Endodermal cell (in vitro differentiated cells): ENCODE results near the gene KPNA4. TPM values are rescaled to one million over a fixed set of nuclear protein-coding genes. Genes with fewer than 3 reads are reported as not detected.

Experiments
- DNase-seq: peaks from one replicate; pipeline ENCODE4 v3.0.0-alpha.2; 2017
- H3K27ac ChIP-seq: 2 replicates; pipeline ENCODE4 v1.5.1; 2013; ENCODE audit warnings: mild to moderate bottlenecking, low read depth, low read length, moderate library complexity
- H3K27me3 ChIP-seq: 2 replicates; pipeline ENCODE4 v1.6.1; 2013; ENCODE audit warnings: mild to moderate bottlenecking, low read length, moderate library complexity; ENCODE audit not compliant: insufficient read depth, control insufficient read depth, poor library complexity, severe bottlenecking
- H3K36me3 ChIP-seq: 2 replicates; pipeline ENCODE4 v1.7.0; 2013; ENCODE audit warnings: mild to moderate bottlenecking, low read length, moderate library complexity; ENCODE audit not compliant: control insufficient read depth, insufficient read depth
- H3K4me1 ChIP-seq: one replicate; pipeline ENCODE4 v1.7.0; 2013; ENCODE audit warnings: low read length; ENCODE audit not compliant: control insufficient read depth, insufficient read depth
- H3K4me3 ChIP-seq: 2 replicates; pipeline ENCODE4 v1.5.1; 2013; ENCODE audit warnings: mild to moderate bottlenecking, low read length, moderate library complexity
- H3K9ac ChIP-seq: 2 replicates; pipeline ENCODE4 v1.6.1; 2013; ENCODE audit warnings: mild to moderate bottlenecking, low read length, moderate library complexity; ENCODE audit not compliant: poor library complexity, severe bottlenecking; ENCODE audit errors: extremely low read depth
- H3K9me3 ChIP-seq: 2 replicates; pipeline ENCODE4 v1.6.1; 2013; ENCODE audit warnings: mild to moderate bottlenecking, low read length, moderate library complexity; ENCODE audit not compliant: control insufficient read depth
- H3K27ac Mint-ChIP-seq: 2 replicates; pipeline ENCODE4 v1.8.0; 2020; ENCODE audit warnings: mixed read lengths
- H3K27me3 Mint-ChIP-seq: 2 replicates; pipeline ENCODE4 v1.8.0; 2021; ENCODE audit warnings: mild to moderate bottlenecking, mixed read lengths; ENCODE audit not compliant: insufficient read depth
- H3K36me3 Mint-ChIP-seq: 2 replicates; pipeline ENCODE4 v1.8.0; 2020; ENCODE audit warnings: low read depth, mixed read lengths
- H3K4me1 Mint-ChIP-seq: 2 replicates; pipeline ENCODE4 v1.8.0; 2020; ENCODE audit warnings: mixed read lengths
- H3K4me3 Mint-ChIP-seq: 2 replicates; pipeline ENCODE4 v1.8.0; 2020; ENCODE audit warnings: mild to moderate bottlenecking, moderate library complexity, mixed read lengths
- H3K9me3 Mint-ChIP-seq: 2 replicates; pipeline ENCODE4 v1.8.0; 2020; ENCODE audit warnings: mild to moderate bottlenecking, mixed read lengths
- WGBS, 2 experiments: methylation state at CpG; one replicate each; pipeline versions ENCODE4 v1.1.5 to v1.1.7; 2013; ENCODE audit warnings: missing lambda C conversion rate in 2 of 2, mixed read lengths in 1 of 2; ENCODE audit not compliant: insufficient coverage in 1 of 2, insufficient read length in 1 of 2; 5-methylcytosine and 5-hydroxymethylcytosine counted together
- total RNA-seq, 2 donors: library from RNA; stranded (reverse); fragmentation: NEBNext Ultra II Directional in 1 of 2; extraction: Animal tissue kit (Norgen Biotek cat#: 25700) in 1 of 2; gene quantifications; 2 replicates in 1 of 2; 3 replicates in 1 of 2; pipeline ENCODE4 v1.2.1, GENCODE V29; 2021
- TF ChIP-seq, protein P1 (sequence below): fragments of 200-600 bp; sonication (generic); conservative IDR thresholded peaks from 2 replicates; pipeline ENCODE4 v1.5.0; 2021; ENCODE audit warnings: antibody characterized with exemption, mild to moderate bottlenecking

The KPNA4 gene
- total RNA-seq, 2 donors from 2014 or later: 65.2 to 73.0 TPM

DNA sequence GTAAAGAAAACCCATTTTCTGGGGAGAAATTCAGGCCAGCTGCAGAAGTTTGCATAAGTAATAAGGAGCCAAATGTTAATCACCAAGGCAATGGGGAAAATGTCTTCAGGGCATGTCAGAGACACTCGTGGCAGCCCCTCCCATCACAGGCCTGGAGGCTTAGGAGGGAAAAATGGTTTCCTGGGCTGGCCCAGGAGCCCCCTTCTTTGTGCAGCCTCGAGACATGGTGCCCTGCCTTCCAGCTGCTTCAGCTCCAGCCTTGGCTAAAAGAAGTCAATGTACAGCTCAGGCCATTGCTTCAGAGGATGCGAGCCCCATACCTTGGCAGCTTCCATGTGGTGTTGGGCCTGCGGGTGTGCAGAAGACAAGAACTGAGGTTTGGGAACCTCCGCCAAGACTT, 95.2 kb downstream of the KPNA4 start:
- Histone ChIP-seq H3K27me3 (peaks cover 46% of the 10 kb centered on the region), H3K36me3 (no peaks in the 10 kb centered on the region), H3K4me1 (no peaks in the 10 kb centered on the region), H3K4me3 (no peak overlapping the region), H3K9ac (no peak overlapping the region), H3K27ac (no peak overlapping the region), H3K9me3 (peaks cover 30% of the 10 kb centered on the region)
- Mint-ChIP-seq H3K4me1 (no peaks in the 10 kb centered on the region), H3K27me3 (peaks cover 14% of the 10 kb centered on the region), H3K9me3 (no peaks in the 10 kb centered on the region), H3K36me3 (no peaks in the 10 kb centered on the region), H3K4me3 (no peak overlapping the region), H3K27ac (no peak overlapping the region)
- TF ChIP-seq, protein P1, sequence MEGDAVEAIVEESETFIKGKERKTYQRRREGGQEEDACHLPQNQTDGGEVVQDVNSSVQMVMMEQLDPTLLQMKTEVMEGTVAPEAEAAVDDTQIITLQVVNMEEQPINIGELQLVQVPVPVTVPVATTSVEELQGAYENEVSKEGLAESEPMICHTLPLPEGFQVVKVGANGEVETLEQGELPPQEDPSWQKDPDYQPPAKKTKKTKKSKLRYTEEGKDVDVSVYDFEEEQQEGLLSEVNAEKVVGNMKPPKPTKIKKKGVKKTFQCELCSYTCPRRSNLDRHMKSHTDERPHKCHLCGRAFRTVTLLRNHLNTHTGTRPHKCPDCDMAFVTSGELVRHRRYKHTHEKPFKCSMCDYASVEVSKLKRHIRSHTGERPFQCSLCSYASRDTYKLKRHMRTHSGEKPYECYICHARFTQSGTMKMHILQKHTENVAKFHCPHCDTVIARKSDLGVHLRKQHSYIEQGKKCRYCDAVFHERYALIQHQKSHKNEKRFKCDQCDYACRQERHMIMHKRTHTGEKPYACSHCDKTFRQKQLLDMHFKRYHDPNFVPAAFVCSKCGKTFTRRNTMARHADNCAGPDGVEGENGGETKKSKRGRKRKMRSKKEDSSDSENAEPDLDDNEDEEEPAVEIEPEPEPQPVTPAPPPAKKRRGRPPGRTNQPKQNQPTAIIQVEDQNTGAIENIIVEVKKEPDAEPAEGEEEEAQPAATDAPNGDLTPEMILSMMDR: no peak
- WGBS, 2 experiments: 89 to 92% methylated on average over 4 to 5 of the region's 5 CpGs
- DNase-seq: no peak

- no peak overlapping the region for H3K27ac Mint-ChIP-seq
- Histone ChIP-seq H3K36me3 (no peaks in the 10 kb centered on the region), H3K4me3 (no peak overlapping the region), H3K27me3 (peaks cover 45% of the 10 kb centered on the region), H3K9me3 (peaks cover 11% of the 10 kb centered on the region), H3K4me1 (peaks cover 3% of the 10 kb centered on the region), H3K27ac (no peak overlapping the region), H3K9ac (no peak overlapping the region)
- peaks cover 2% of the 10 kb centered on the region for H3K9me3 Mint-ChIP-seq
- 100% methylated on average over 1 of the region's 1 CpG; no CpG with 5 or more reads in 1 of the 2 experiments for WGBS, 2 experiments
- H3K27me3 Mint-ChIP-seq: peaks cover 26% of the 10 kb centered on the region
- no peak for DNase-seq
- TF ChIP-seq, protein P1: no peak
- peaks cover 4% of the 10 kb centered on the region for H3K4me1 Mint-ChIP-seq
- no peak overlapping the region for H3K4me3 Mint-ChIP-seq
- H3K36me3 Mint-ChIP-seq: no peaks in the 10 kb centered on the region
Measured at GRCh38 chr3:160464971-160465370, 100.4 kb downstream of the KPNA4 start.

DNA sequence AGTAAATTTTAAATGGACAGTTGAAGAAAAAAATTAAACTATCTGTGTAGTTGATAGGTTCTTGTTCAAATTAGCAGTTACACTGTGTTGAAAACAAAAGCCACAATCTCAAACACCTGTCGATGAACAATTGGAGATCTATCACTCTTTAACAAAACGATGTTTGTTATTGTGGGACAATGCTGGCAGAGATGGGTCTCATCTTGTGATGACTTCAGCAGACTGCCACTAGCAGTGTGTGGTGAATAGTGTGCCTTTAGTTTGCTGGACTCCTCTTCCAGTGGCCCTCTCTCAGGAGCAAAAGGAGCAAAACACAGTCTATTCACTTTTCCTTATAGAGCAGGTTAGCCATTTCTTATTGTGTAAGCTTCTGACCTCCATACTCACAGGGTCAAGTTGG, 101.0 kb downstream of the KPNA4 start:
- Histone ChIP-seq H3K9me3 (peaks cover 10% of the 10 kb centered on the region), H3K27me3 (peaks cover 52% of the 10 kb centered on the region), H3K4me1 (peaks cover 3% of the 10 kb centered on the region), H3K27ac (no peak overlapping the region), H3K9ac (no peak overlapping the region), H3K36me3 (no peaks in the 10 kb centered on the region), H3K4me3 (no peak overlapping the region)
- WGBS, 2 experiments: 94% methylated on average over 2 of the region's 2 CpGs; no CpG with 5 or more reads in 1 of the 2 experiments
- TF ChIP-seq, protein P1: no peak
- H3K36me3 Mint-ChIP-seq: no peaks in the 10 kb centered on the region
- no peak overlapping the region for H3K4me3 Mint-ChIP-seq
- no peak for DNase-seq
- H3K27ac Mint-ChIP-seq: no peak overlapping the region
- peaks cover 4% of the 10 kb centered on the region for H3K4me1 Mint-ChIP-seq
- H3K27me3 Mint-ChIP-seq: peaks cover 30% of the 10 kb centered on the region
- H3K9me3 Mint-ChIP-seq: peaks cover 8% of the 10 kb centered on the region
